Nephron progenitor cell (in vitro differentiated cells): ENCODE results near the gene SLC6A11.

ENCODE experiments used
- DNase-seq: peaks from one replicate; pipeline ENCODE4 v3.0.0; 2021
- H3K27ac Mint-ChIP-seq: 2 replicates; pipeline ENCODE4 v1.8.0; 2021; ENCODE audit warnings: mild to moderate bottlenecking, moderate library complexity, mixed read lengths
- H3K27me3 Mint-ChIP-seq: 2 replicates; pipeline ENCODE4 v1.8.0; 2021; ENCODE audit warnings: mild to moderate bottlenecking, low read depth, mixed read lengths; ENCODE audit not compliant: poor library complexity
- H3K36me3 Mint-ChIP-seq: 2 replicates; pipeline ENCODE4 v1.8.0; 2021; ENCODE audit warnings: low read depth, mixed read lengths
- H3K4me1 Mint-ChIP-seq: 2 replicates; pipeline ENCODE4 v1.8.0; 2021; ENCODE audit warnings: mixed read lengths
- H3K4me3 Mint-ChIP-seq: 2 replicates; pipeline ENCODE4 v1.8.0; 2021; ENCODE audit warnings: mild to moderate bottlenecking, moderate library complexity, mixed read lengths
- H3K9me3 Mint-ChIP-seq: 2 replicates; pipeline ENCODE4 v1.8.0; 2021; ENCODE audit warnings: mild to moderate bottlenecking, moderate library complexity, mixed read lengths
- TF ChIP-seq, protein P1 (sequence below): fragments of 200-600 bp; sonication (generic); IDR thresholded peaks from 2 replicates; pipeline ENCODE4 v1.5.0; 2021; ENCODE audit warnings: antibody characterized with exemption

The SLC6A11 gene

DNA sequence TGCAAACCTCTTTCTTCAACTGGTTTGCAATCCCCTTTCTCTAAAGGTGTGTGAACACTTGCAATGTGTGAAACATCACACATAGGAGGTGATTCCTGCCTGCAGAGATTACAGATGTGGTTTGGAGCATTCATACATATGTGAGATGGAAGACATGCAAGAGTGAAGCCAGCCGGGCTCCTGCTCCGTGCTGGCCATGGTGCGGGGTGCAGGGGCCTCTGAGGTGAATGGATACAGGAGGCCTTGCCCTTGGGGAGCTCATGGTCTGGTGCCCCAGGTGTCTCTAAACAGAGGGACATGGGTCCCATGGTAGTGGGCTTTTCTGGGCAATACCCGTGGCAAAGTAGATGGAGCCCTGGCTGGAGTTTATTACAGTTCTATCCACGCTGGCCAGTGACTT is 6.0 kb downstream of the SLC6A11 start:
- Mint-ChIP-seq H3K4me3 (no peak overlapping the region), H3K4me1 (no peaks in the 10 kb centered on the region), H3K9me3 (peaks cover 3% of the 10 kb centered on the region), H3K27me3 (peaks cover 59% of the 10 kb centered on the region), H3K27ac (no peak overlapping the region), H3K36me3 (no peaks in the 10 kb centered on the region)
- TF ChIP-seq, protein P1, sequence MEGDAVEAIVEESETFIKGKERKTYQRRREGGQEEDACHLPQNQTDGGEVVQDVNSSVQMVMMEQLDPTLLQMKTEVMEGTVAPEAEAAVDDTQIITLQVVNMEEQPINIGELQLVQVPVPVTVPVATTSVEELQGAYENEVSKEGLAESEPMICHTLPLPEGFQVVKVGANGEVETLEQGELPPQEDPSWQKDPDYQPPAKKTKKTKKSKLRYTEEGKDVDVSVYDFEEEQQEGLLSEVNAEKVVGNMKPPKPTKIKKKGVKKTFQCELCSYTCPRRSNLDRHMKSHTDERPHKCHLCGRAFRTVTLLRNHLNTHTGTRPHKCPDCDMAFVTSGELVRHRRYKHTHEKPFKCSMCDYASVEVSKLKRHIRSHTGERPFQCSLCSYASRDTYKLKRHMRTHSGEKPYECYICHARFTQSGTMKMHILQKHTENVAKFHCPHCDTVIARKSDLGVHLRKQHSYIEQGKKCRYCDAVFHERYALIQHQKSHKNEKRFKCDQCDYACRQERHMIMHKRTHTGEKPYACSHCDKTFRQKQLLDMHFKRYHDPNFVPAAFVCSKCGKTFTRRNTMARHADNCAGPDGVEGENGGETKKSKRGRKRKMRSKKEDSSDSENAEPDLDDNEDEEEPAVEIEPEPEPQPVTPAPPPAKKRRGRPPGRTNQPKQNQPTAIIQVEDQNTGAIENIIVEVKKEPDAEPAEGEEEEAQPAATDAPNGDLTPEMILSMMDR, result no peak
- DNase-seq, result no peak

DNA sequence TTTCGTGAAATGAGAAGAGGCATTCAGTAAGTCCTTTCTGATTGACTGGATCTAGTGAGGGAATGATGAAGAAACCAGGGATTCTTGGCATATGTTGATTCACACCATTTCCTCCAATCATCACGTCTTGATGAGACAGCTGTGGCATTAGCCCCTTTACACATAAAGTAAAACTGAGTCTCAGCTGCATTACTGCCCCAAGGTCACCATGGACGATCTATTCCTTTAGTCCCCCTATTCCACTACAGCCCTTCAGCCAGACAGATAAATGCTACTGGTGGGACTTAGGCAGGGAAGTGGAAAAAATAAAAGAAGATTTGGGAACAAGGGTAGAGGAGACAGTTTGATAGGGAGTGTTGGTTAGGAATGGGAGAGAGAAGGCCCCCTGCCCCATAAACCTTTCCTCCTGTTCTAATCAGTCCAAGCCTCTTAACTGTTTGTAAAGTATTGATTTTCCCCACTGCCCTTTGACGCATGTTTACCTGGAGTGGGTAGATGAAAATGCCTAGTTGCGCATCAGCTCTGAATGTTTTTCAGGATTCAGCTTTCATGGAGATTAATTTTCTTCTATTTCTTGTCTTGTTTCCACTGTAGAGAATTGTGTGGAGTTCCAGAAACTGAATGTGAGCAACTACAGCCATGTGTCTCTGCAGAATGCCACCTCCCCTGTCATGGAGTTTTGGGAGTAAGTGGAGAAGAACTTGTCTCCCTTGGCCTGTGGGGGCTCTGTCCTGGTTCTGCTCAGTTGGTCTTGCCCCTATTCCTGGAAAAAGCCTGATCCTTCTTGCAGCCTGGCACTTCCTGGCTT is 6.9 kb downstream of the SLC6A11 start:
- Mint-ChIP-seq H3K27ac (no peak overlapping the region), H3K27me3 (peaks cover 56% of the 10 kb centered on the region), H3K9me3 (peaks cover 3% of the 10 kb centered on the region), H3K4me3 (no peak overlapping the region), H3K36me3 (no peaks in the 10 kb centered on the region), H3K4me1 (no peaks in the 10 kb centered on the region)
- no peak for DNase-seq
- TF ChIP-seq, protein P1, result no peak

DNA sequence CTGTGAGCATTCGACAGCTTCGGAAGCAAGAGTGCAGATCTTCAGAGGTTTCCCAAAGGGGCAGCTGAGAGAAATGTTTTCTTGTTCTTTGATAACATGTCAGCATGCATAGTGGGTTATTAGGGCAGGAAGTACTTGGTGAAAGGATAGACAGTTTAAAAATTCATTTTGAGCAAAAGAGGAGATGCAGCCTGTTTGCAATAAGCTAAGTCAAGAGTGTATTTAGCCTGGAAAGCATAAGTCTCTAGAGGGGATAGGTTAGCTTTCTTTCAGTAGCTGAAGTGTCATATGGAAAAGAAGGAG is 7.4 kb downstream of the SLC6A11 start:
- Mint-ChIP-seq H3K4me1 (no peaks in the 10 kb centered on the region), H3K4me3 (no peak overlapping the region), H3K9me3 (peaks cover 3% of the 10 kb centered on the region), H3K36me3 (no peaks in the 10 kb centered on the region), H3K27ac (no peak overlapping the region), H3K27me3 (peaks cover 54% of the 10 kb centered on the region)
- TF ChIP-seq, protein P1, result no peak
- no peak for DNase-seq

DNA sequence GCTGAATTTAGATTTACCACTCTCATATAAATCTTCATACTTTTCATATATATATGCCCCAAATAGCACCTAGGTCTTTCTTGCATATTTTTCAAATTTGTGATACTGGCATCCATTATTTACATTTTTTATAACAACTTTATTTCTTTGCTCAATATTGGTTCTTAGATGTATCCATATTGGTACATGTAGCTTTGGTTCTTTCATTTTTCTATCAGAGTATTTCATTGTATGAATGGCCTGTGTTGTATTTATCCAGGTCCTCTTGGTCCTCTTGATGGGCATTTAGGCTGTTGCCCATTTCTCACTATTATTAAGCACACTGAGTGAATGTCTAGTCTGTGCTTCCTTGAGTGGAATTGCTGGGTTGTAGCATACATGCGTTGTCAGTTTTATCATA is 8.4 kb downstream of the SLC6A11 start:
- H3K9me3 Mint-ChIP-seq, result peaks cover 3% of the 10 kb centered on the region
- H3K27me3 Mint-ChIP-seq, result peaks cover 44% of the 10 kb centered on the region
- TF ChIP-seq, protein P1, result no peak
- H3K36me3 Mint-ChIP-seq, result no peaks in the 10 kb centered on the region
- no peaks in the 10 kb centered on the region for H3K4me1 Mint-ChIP-seq
- DNase-seq, result no peak
- no peak overlapping the region for H3K27ac Mint-ChIP-seq
- H3K4me3 Mint-ChIP-seq, result no peak overlapping the region

DNA sequence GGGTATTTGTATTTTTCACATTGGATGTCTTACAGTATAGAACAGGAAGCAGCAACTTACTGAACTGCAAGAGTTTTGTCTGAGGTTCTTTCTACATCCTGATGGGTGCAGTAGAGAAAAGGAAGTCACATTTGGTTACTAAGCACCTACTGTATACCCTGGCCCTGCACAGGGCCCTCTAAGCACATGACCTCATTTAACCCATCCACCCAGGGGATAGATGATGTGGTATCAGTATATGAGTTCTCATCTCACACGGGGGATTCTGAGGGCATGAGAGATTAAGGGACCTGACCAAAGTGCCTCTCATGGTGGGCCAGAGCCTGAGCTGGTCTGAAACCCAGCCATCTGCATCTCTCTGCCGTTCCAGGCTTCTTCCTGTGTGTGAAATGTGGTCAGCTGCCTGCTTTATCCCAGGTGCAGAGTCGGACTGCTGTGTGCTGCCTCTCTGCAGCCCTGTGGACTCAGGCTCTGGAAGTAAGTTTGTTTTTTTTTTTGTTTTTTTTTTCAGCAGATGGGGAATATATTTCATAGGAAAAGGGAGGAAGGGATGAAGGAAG is 17.9 kb downstream of the SLC6A11 start:
- H3K36me3 Mint-ChIP-seq, result no peaks in the 10 kb centered on the region
- no peak for DNase-seq
- H3K27me3 Mint-ChIP-seq, result peaks cover 17% of the 10 kb centered on the region
- H3K9me3 Mint-ChIP-seq, result no peaks in the 10 kb centered on the region
- H3K27ac Mint-ChIP-seq, result no peak overlapping the region
- H3K4me3 Mint-ChIP-seq, result no peak overlapping the region
- H3K4me1 Mint-ChIP-seq, result no peaks in the 10 kb centered on the region
- TF ChIP-seq, protein P1, result no peak

DNA sequence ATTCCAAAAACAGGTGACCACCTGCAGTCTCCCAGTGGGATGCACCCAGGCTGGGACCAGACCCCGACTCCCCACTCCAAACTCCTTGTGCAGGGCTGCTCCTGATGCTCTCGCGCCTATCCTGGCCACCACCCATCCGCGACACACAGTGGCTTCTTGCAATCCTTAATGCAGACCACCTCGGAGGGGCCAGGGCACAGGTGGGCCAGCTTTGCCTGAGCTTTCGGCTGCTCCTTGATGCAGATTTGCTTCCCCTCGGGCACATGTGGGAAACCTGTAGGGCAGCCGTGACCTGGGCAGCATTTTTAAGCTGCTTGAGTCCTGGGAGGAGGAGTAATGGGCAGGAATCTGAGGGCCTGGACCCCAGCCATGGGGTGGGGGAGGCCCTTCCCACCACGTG is 18.9 kb downstream of the SLC6A11 start:
- Mint-ChIP-seq H3K36me3 (no peaks in the 10 kb centered on the region), H3K27me3 (peaks cover 23% of the 10 kb centered on the region), H3K27ac (no peak overlapping the region), H3K4me3 (no peak overlapping the region), H3K4me1 (no peaks in the 10 kb centered on the region), H3K9me3 (no peaks in the 10 kb centered on the region)
- no peak for DNase-seq
- TF ChIP-seq, protein P1, result no peak
